Adrenal gland (tissue), 5 donors: ENCODE results near the gene SOX11.

ENCODE experiments used
- CTCF ChIP-seq, 6 experiments: fragments of 450-650 bp in 4 of 6; fragments of 200-600 bp in 2 of 6; sonication (generic) in 1 of 6; IDR thresholded peaks; 1 replicate in 5 of 6; 2 replicates in 1 of 6; pipeline versions ENCODE4 v1.5.1 to v1.8.0; 2016 to 2021; ENCODE audit warnings: antibody characterized with exemption in 6 of 6, mild to moderate bottlenecking in 2 of 6, moderate library complexity in 1 of 6
- POLR2A ChIP-seq, 2 donors: fragments of 450-650 bp; IDR thresholded peaks; one replicate each; pipeline ENCODE4 v1.6.1; 2017; ENCODE audit warnings: antibody characterized with exemption in 2 of 2, mild to moderate bottlenecking in 2 of 2, moderate library complexity in 1 of 2
- donor health status: DM: no; HTN: no; CAD: no.

GRCh38 chr2:5673145-5674025 is 18.8 kb upstream of the SOX11 start:
- TF ChIP-seq CTCF (IDR thresholded peaks at IDR 0.05): no peak
- no peak for TF ChIP-seq POLR2A (IDR thresholded peaks at IDR 0.05)
